Measurements from ENCODE around the gene AGAP9.
"Not testable (repeated sequence)": the region's sequence is repeated elsewhere in the genome, so short reads cannot be mapped to it uniquely, and the experiment has no call there.

The AGAP9 gene

DNA sequence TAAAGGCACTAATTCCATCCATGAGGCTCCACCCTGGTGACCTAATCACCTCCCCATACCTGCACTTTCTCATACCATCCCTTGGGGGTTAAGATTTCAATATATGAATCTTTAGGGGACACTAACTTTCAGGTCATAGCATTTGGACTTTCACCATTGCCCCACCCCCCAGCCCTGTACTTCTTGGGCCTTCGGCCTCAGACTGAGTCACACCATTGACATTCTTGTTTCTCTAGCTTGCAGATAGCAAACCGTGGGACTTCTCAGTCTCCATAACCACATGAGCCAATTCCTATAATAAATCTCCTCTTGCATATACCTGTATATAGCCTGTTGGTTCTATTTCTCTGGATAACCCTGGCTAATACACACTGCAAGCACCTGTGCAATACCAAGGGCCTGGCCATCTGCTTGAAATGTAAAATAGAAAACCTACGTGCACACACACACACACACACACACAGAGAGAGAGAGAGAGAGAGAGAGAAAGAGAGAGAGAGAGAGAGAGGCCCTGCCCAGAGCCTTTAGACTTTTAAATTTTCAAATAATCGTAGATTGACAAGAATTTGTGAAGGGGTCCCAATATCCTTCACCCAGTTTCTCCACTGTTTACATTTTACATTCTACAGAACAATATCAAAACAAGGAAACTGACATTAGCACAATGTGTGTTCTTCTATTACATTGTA, 64.8 kb downstream of the AGAP9 start:
- no peak for DNase-seq (ENCODE audit: low read depth in 2 of 2, low spot score in 1 of 2)

DNA sequence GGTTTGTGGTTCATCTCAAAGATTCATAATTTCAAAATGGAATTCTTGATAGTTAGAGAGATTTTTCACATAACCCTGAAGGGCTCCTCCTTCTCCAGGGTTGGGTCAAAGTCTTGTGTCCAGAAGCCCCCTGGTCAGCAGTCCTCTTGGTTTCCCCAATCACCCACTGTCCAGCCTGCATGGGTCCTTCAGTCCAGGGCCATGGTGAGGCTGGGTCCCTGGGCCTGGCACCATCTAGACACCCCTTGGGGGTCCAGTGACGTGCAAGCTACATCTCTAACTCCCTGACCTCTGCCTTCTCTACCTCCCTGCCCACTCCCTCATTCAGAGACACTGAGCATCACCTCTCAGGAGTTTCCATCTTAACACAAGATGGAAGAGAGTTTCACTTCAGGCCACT, 65.6 kb downstream of the AGAP9 start:
- DNase-seq (ENCODE audit: low read depth in 2 of 2, low spot score in 1 of 2): no peak

DNA sequence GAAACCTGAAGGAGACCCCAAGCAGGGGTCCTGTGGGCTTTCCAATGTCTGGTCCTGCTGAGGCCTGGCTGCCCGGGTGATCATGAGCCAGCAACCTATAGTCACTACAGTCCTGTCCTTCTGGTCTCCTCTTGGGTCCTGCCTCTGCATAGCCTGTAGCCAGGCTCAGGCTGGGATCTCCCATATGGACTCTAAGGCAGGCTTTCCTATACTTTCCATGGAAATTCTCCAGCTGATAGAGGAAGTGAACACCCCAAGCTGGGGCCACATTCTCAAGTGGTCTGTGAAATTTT, 66.0 kb downstream of the AGAP9 start:
- no peak for DNase-seq (ENCODE audit: low read depth in 2 of 2, low spot score in 1 of 2)

DNA sequence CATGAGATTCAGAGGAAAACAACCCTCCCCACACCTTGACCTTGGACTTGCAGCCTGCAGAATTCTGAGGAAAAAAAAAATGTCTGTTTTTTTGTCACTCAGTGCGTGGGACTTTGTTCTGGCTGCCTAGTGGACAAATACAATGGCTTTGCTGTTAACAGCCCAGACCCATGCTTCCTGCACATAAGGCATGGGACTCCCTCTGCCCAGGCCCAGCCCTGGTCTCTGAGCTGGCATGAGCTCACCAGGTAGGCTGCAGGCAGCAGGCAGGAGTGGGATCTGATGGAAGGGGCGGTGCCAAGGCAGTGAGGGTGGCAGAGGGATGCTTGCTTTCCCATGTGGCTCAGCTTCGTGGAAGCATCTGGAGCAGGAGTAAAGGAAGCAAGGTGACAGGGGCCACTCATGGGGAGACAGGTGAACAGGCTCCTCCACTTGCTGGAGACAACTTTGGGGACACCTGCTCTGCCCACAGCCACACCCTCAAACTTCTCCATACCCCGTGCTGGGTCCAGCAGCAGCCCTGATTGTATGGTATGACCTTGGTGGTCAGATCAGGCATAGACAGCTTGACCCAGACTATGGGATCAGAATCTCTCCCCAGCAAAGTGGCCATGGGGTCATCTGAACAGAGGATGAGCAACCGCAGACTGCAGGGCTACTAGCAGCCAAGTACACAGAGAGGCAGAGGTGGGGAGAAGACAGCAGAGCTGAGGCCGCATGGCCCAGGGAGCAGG, 66.5 kb downstream of the AGAP9 start:
- no peak for DNase-seq (ENCODE audit: low read depth in 2 of 2, low spot score in 1 of 2)

DNA sequence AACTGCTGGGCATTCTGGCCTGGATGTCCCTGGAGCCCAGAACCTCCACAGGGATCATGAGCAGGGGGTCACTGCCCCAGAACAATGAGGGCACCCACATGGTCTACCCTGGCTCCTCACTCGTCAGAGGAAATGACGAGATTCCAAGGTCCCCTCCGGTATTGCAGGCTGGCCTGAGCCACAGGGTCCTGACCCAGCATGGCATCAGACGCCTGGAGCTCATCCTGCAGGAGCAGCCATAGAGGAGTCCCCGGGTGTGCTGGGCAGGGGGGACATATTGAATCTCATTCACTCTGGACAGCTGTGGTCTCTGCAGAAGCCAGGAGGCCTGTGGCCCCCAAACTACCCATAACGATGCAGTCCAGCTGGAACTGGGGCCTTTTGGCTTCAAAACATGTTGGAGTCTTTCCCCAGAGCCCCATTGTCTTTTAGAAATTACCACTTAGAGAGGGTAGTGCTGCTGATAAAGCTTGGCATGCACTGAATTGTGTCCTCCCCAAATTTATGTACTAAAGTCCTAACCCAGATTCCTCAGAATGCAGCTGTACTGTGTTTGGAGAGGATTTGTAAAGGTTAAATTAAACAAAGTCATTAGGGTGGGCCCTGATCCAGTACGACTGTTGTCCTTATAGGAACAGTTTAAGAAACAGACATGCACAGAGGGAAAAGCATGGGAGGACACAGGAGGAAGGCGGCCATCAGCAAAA, 67.2 kb downstream of the AGAP9 start:
- no peak for DNase-seq (ENCODE audit: low read depth in 2 of 2, low spot score in 1 of 2)

DNA sequence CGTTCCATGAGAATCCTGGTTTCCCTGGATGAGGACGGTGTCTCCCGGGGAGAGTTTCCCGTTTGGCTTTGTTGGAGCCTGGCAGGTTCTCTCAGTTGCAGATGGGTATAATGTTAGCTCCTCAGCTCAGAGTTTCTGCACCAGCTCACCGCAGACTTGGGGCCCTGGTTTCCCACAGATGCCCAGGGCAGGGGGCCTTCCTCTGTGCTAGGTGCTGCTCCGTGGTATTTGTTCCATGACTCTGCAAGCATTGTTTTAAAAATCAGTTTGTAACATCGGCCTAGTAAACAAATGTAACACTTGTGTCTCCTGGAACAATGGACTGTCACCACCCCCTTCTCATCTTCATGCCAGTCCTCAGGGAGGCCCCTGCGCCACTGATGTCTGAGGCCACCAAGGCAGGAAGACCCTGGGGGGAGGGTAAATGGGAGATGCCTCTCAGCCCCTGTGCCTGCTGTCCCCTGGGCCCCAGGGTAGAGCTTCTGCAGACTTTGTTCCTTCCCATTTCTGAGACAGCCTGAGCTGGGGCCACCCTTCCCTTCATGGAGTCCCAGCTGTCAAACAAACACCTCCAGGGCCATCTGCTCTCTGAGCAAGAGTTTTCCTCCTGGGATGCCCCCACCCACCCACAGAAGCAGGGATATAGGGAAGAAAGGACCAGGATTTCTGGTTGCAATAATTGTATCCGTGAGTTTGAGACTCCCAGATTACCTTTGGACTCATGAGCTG, 67.9 kb downstream of the AGAP9 start:
- not testable (repeated sequence) for DNase-seq (ENCODE audit: low read depth in 2 of 2, low spot score in 1 of 2)

DNA sequence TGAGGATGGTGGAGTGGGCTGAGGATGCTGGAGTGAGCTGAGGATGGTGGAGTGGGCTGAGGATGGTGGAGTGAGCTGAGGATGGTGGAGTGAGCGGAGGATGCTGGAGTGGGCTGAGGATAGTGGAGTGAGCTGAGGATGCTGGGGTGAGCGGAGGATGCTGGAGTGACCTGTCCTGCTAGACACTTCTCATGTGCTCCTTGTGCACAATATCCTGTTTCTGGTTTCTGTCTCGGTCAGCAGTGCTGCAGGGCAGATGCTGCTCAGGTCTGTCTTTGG, 68.7 kb downstream of the AGAP9 start:
- no peak for DNase-seq (ENCODE audit: low read depth in 2 of 2, low spot score in 1 of 2)

DNA sequence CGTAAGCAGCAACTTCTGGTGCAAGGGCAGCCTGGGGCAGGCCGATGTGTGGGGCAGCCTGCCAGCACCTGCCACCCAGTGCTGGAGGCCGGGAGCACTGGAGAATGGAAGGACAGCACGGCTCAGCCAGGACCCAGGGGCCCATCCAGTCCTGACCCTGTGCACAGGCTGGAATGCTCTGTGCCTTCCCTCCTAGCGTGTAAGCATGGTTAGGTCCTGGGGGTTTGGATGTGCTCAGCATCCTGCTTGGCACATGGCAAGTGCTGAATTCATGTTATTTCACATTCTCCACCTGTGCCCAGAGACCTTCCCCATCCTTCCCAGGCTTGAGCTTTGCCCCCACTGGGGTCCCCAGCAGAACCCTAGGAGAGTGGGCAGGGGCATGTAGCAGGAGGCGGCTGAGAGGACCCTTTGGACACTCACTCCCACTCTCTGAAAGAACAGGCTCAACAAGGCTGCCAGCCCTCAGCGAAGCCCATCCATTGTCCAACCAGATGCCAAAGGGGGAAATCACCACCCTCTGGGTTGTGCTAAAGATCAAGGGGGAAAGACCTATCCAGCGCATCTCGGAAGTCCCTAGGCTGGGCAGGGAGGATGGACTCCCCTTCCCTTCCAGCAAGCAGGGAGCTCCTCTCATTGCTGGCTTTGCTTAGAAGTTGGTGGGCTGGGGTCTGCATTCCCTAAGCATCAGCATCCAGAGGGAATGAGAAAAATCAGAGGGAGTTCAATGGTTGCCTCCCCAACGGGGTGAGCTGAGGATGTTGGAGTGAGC, 69.2 kb downstream of the AGAP9 start:
- DNase-seq (ENCODE audit: low read depth in 2 of 2, low spot score in 1 of 2): no peak

DNA sequence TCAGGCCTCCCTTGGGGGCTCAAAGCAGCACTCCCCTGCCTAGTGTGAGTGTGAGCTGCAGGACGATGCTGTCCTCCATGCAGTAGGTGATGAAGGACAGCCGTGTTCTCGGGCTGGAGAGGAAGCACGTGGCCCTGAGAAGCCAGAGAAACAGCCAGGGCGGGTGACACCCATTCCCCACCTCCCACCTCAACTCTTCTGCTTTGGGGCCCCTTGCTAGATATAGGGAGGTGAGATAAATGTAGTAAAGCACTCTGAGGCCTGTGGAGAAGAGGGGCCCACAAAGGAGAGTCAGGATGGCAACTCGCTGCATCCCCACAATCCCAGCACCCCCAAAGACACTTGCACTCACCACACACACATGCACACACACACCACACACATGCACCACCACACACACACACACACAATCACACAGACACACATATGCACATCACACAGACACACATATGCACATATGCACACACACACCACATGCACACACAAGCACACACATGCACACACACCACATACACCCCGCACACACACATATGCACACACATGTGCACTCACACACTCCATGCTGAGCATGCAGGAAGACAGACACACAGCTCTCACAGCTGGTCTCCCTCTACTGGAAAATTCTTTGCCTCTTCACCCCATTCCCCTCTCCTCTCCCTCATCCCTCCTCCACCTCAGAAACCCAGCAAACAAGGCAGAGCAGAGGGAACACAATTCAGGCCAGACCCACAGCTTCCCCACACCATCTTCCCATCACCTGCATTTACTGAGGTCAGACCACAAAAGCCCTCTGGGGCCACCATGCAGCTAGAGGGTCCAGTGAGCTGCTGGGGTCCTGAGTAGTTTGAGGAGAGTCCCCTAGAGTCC, 70.1 kb downstream of the AGAP9 start:
- DNase-seq (ENCODE audit: low read depth in 2 of 2, low spot score in 1 of 2): no peak

DNA sequence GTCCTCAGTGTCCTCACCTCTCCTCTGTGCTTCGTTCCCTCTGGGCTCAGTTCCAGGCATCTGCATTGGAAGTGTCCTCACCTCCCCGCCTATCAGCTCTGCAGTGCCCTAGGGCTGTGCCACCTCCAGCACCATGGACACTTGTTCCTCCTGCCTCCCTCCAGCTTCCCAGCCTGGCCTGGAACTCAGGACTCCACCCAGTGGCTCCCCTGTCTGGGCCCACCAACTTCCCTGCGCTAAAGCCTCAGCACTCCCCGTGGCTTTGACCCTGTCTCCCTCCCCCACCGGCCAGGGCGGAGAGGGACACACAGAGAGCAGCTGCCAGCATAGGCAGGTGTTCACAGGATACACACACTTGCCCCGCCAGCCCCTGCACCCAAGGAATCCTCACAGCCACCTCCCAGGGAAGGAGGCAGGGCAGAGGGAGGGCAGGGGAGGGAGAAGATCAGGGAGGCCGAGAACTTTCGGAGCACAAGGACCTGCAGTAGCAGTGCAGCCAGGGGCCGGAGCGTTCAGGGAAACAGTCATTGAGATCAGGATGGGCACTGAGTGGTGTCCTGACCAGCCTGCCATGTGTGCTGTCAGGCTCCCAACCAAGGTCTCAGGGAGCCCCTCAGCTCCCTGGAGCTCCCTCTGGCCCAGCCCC, 70.8 kb downstream of the AGAP9 start:
- no peak for DNase-seq (ENCODE audit: low read depth in 2 of 2, low spot score in 1 of 2)

DNA sequence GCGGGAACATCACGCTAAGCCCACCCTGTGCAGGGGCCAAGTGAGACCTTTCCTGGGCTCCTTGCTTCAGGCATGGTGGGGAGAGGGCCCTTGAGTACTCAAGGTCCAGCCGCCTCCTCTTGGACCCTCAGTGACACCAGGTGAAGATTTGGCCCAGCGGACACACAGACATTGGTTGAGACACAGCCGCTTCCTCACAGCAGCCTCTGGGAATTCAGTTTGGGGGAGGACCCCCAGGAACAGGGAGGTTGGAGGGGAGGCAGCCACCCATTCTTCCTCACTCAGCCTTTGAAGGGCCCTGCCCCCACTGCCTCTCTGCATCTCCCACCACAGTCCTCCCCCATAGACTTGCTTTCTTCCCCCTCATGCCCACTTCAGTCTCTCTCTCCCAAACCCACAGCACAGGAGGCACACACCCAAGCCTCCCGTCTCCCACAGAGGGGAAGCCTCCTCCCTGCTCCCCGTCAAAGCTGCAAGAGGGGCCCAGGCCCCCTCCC, 71.4 kb downstream of the AGAP9 start:
- DNase-seq (ENCODE audit: low read depth in 2 of 2, low spot score in 1 of 2): no peak
